Endometrial microvascular endothelial cells (primary cell): Measurements from ENCODE around the gene ATN1. TPM values are rescaled to one million over a fixed set of nuclear protein-coding genes. Genes with fewer than 3 reads are reported as not detected.

Experiments used
- in situ Hi-C: cut with HindIII; loops from 2 replicates; pipeline ENCODE4 v1.10.0; 2017; ENCODE audit warnings: low sequenced_read_pairs, low pct_unique_long_range_greater_than_20kb; ENCODE audit errors: inconsistent ontology term
- total RNA-seq: library from RNA; depleted of rRNA; stranded (reverse); fragments of >200 nt; gene quantifications from one replicate; pipeline ENCODE4 v1.2.3, GENCODE V29; 2015; ENCODE audit errors: inconsistent ontology term

Gene ATN1
- total RNA-seq, 1 donor from 2014 or later = 26.8 TPM

DNA sequence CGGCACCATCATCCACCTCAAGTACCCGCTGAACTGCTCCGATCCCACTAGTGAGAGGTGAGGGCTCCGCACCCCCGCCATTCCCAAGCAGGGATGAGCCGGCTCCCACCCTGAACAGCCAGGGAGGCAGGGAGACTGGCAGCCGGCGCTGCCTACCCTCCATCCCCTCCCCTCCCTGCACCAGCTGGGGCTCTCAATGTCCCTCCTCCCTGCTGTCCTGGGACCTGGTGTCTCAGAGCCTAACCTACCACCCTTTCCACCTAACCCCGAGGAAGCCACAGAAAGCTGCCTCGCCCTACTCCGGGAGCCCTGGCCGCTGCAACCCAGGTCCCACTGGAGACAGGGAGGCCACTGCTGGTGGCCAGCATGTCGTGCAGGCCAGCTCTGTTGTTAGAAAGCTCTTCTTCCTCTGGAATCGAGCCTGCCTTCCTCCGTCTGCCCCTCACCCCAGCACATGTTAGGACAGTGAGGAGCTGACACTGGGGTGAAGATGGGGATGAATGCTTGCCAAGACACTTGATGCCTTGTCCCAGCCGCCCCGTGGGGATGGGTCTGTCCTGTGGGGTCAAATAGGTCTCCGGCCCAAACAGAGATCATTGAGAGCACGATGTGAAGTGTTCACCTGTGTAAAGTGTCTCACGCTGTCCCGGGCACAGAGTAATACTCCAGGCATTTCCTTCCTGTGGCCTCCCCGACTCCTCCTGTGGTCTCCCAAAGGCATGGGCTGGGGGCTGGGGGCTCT, 24.5 kb downstream of the ATN1 start:
- in situ Hi-C loops = no loop called here

DNA sequence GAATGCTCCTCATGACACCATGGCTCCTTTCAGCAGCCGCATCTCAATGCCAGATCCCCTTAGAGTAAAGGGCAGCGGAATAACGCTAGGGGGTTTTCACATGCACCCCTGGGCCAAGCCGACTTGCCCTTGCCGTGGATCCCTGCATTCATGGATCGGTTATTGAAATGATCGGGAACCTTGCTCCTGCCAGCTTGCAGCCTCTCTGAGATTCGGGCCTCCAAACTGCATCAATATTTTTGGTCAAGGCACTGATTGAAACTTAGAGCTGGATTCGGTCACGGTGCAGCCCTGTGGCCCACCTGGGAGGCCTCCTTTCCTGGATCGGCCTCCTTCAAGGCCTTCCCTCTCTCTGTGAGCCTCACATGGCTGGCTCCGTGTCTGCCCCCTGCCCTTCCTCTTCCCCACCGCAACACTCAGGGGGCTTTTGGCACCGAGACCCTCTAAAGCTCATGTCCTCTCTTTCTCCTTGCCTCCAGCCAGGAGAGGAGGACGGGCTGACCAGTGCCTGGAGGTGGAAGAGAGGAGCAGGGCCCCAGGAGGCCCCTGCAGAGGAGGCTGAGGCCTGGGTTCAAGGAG, 25.2 kb downstream of the ATN1 start:
- in situ Hi-C loops = no loop called here

DNA sequence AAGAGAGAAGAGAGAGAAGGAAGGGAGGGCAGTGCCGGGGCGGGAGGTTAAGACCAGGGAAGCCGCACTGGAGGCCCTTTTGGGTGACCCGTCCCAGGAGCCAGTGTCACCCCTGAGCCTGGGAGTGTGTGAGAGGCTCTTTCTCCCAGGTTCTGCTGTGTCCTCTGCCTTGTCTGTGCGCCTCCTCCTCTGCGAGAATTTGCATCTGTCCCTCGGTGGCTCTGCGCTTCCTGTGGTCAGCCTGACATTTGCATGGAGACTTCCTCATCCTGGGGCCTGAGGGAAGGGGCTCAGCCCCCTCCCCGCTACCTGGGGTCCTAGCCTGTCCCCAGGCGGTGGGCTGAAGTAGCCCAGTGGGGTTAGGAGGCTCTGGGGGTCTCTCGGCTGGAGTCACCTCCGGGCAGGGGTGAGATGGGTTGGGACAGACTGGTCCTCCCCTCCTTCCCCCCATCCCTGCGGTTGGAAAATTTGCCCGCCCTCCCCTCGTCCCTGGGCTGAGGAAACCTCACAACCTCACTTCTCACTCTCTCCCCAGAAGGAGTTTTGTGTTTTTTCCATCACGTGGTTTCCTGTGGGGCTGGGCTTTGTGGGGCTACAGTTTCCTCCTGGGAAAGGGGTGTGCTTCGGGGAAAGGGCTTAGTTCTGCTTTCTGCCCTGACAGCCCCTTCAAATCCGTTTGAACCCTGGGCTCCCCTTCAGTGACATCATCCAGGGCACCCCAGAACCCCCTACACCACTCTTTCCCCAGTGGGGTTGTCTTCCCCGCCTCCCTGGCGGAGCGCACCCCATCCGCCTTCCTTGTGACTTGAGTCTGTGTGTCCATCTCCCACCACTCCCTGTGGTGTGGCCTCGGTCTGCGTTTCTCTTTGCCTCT, 25.9 kb downstream of the ATN1 start:
- in situ Hi-C loops = no loop called here

DNA sequence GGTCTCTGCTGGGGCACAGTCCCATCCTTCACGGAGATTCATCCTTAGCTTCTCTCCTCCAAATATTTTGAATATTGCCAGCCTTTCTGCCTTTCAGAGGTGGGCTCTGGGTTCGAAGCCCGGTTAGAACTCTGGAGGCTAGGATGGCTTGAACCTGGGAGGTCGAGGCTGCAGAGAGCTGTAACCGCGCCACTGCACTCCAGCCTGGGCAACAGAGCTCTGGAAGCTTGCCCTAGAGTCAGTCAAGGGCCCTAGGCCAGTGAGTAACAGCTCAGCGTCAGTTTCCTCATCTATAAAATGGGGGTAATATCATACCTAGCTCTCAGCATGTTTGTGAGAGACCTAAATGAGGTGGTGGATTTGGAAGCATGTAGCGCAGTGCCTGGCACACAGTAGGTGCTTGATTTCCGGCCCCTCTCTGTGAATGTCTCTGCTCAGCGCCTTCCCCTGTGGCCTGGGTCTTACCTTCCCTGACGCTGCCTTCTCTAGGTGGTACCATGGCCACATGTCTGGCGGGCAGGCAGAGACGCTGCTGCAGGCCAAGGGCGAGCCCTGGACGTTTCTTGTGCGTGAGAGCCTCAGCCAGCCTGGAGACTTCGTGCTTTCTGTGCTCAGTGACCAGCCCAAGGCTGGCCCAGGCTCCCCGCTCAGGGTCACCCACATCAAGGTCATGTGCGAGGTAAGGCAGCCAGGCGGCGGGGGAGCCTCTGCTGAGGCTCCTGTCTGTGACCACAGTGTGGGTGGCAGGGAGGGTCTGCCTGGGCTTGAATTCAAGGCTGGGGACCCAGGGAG, 26.8 kb downstream of the ATN1 start:
- in situ Hi-C loops = no loop called here

DNA sequence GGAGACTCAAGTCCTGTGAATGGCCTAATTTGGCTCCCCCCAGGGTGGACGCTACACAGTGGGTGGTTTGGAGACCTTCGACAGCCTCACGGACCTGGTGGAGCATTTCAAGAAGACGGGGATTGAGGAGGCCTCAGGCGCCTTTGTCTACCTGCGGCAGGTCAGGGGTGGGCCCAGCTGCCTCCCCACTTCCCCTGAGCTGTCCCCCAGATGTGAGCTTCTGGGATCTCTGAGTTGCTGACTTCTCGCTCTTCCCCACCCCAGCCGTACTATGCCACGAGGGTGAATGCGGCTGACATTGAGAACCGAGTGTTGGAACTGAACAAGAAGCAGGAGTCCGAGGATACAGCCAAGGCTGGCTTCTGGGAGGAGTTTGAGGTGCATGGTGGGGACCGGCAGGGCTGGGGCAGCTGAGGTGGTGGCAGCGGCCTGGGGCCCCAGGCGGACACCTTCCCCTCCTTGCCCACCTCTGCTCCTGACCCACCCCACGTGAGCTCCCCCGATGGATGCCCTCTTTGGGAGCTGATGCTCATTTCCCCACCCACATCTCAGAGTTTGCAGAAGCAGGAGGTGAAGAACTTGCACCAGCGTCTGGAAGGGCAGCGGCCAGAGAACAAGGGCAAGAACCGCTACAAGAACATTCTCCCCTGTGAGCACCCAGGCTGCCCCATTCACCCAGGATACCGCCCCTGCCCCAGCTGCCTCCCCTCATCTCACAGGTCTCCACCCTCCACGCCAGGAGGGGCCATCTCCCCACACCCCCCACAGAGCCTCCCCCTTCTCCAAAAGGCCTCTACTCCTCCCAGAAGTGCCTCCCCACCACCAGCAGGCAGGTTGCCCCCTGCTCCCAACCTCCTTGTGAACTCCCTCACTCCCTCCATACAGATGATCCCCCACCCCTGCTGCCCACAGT, 27.6 kb downstream of the ATN1 start:
- in situ Hi-C loops = no loop called here

DNA sequence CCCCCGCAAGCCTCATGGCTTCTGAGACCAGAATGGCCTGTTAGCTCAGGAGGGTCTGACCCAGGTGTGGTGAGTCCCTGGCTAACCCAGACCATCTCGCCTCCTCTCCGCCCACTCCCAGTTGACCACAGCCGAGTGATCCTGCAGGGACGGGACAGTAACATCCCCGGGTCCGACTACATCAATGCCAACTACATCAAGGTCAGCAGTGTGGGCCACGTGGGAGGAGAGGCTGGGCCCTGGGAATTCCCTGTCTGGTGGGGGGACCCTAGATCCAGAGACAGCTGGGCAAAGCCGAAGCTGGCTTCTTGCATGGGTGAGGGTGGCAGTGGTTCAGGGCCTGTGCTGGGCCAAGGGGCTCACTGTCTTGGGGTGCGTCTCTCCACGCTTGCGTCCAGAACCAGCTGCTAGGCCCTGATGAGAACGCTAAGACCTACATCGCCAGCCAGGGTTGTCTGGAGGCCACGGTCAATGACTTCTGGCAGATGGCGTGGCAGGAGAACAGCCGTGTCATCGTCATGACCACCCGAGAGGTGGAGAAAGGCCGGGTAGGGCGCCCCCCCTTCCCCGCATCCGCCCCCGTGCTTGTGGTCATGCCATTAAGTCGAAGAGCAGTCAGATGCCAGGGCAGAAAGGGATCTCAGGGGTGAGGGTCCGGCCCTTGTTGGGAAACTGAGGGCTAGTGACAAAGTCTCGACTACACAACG, 28.4 kb downstream of the ATN1 start:
- in situ Hi-C loops = no loop called here

DNA sequence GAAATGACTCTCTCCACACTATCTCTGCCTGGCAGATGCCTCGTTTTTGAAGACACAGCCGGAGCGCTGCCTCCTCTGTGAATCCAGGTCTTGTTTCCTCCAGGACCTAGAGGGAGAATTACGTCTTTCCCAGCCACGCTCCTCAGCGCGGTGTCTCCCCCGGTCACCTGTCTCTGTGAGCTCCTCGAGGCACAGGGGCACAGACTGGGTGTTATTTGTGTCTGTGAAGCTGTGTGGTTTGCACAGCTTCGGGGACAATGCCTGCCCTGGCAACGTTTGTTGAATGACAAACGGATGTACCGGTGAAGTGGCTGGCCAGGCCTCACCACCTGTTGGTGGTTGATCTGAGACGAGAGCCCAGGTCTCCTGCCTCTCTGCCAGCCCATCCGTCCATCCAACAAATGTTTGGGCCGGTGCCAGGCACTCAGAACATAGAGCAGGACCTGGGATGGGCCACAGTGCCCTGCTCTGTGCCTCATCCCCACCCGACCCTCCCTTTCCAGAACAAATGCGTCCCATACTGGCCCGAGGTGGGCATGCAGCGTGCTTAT, 29.5 kb downstream of the ATN1 start:
- in situ Hi-C loops = no loop called here

DNA sequence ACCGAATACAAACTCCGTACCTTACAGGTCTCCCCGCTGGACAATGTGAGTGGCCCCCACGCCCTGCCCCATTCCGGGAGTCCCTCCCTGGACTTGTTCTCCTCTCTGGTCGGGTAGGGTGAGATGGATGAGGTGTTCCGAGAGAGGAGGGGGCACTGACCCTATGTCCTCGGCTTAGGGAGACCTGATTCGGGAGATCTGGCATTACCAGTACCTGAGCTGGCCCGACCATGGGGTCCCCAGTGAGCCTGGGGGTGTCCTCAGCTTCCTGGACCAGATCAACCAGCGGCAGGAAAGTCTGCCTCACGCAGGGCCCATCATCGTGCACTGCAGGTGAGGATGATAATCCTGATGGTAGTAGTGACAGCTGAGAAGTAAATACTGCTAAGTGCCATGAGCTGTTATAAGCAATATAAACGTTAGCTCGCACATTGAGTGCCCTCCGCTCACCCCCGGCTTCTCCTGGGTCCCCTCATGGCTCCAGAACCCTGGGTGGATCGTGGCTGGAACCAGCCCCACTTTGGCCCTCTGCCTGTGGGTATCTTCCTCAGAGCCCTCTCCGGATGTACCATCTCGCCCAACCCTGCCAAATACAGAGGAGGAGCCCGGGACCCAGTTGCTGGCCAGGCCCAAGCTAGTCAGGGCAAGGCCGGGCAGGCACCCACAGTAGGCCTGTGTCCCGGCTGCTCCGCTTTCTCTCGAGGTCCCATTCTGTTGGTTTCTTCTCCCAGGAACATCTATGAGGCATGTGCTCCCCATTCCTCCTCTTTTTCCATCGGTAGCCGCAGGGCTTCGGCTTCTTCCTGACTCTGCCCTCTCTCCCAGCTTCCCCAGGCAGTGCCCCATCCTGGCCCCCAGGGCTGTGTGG, 30.2 kb downstream of the ATN1 start:
- in situ Hi-C loops = no loop called here

DNA sequence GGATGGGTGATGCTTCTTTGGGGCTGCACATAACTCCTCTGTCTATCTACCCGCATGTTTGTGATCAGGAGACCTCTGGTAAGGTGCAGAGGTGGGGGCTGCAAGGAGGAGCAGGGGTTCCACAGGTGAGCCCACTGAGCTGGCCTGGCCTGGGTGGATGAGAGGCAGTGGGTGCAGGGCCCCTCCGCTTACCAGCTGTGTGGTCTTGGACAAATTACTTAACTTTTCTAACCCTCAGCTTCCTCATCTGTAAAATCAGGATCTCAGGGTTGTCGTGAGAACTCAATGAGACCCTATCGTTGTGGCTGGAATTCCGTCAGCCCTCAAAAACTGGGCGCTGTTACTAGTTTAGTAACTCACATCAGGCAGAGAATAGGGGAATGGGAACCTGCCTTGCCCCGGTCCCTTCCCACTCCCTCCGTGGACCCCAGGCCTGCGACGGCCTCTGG, 30.9 kb downstream of the ATN1 start:
- in situ Hi-C loops = no loop called here

DNA sequence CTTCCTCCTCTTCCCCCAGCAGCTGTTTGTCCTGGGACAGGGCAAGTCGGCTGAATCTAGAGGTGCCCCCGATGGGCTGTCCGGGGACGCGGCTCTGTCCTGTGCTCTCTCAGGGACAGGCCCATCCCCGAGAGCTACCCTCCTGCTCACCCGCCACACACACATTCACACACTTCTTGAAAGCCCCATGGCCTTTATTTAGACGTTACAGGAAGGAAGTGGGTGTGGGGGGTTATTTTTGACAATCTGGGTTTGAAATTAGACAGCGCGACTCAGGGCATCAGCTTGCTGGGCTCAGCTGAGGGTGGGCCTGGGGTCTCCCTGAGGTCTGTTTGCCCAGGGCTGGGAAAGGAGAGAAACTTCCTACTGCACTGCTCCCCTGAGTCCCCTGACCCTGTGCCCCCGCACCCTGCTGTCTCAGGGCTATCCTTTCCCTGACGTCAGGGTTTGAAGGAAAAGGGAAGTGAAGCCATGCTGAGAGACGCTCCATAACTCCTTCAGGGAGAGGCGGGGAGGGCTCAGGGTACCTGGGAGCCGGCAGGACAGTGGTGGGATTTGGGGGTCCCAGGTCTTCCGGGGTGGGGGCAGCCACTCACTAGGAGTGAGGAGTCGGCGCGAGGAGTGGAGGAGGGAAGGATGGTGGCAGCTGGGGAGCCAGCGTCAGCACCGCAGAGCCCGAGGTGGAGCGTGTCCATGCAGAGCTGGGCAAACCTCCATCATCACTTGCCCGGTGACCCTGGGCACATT, 31.5 kb downstream of the ATN1 start:
- in situ Hi-C loops = no loop called here

DNA sequence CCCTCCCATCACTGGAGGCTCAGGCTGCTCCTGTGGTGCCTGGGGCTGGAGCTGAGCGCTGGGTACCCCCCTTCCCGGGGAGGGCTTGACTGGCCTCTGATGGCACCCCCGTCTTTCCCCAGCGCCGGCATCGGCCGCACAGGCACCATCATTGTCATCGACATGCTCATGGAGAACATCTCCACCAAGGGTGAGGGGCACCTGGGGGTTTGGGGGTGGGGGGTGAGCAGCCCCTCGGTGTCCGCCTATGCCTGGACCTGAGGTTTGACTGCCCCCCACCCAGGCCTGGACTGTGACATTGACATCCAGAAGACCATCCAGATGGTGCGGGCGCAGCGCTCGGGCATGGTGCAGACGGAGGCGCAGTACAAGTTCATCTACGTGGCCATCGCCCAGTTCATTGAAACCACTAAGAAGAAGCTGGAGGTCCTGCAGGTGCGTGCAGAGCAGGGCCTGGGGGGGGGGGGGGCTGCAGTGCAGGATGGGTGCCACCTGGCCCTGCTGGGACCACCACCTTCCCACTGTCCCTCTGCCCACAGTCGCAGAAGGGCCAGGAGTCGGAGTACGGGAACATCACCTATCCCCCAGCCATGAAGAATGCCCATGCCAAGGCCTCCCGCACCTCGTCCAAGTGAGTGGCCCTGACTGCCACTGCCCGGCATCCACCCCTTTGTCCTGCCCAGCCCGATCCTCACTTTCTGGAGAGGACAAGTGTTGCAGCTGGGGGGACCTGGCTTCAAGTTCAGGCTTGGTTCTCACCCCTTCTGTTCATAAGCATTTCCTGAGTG, 32.2 kb downstream of the ATN1 start:
- in situ Hi-C loops = no loop called here

DNA sequence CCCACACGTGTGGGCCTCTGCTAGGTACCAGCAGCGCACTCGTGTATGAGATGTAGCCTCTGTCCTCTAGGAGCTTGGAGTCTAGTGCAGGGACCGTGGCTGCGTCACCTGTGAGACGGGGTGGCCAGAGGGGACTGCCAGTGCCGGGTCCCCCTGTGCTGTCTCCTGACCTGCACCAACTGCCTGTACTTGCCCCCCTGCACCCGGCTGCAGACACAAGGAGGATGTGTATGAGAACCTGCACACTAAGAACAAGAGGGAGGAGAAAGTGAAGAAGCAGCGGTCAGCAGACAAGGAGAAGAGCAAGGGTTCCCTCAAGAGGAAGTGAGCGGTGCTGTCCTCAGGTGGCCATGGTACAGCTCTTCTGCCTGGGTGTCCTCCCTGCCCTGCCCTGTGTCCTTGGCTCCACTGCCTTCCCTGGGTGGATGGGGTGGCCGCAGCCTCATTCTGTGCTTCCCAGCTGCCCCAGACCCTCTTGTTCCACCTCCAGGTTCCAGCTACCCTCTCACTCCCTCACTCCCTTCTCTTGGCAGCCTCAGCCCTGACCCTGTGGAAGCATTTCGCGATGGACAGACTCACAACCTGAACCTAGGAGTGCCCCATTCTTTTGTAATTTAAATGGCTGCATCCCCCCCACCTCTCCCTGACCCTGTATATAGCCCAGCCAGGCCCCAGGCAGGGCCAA, 33.0 kb downstream of the ATN1 start:
- in situ Hi-C loops = no loop called here

DNA sequence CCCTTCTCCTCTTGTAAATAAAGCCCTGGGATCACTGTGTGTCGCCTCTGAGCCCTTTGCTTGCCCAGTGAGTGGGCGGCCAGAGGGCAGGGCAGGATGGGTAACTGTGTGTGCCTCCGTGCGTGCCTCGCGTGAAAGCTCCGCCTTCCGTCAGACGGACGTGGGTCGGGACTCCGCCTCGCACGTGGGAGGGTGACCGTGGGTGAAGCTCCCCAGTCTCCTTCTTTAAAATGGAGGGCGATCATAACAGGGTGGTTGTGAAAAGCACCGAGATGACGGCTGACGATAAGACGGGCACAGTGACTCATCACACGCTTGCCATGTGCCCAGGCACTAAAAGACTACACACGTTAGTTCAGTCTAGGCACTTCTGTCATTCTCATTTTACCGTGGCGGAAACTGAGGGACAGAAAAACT, 33.5 kb downstream of the ATN1 start:
- in situ Hi-C loops = no loop called here

DNA sequence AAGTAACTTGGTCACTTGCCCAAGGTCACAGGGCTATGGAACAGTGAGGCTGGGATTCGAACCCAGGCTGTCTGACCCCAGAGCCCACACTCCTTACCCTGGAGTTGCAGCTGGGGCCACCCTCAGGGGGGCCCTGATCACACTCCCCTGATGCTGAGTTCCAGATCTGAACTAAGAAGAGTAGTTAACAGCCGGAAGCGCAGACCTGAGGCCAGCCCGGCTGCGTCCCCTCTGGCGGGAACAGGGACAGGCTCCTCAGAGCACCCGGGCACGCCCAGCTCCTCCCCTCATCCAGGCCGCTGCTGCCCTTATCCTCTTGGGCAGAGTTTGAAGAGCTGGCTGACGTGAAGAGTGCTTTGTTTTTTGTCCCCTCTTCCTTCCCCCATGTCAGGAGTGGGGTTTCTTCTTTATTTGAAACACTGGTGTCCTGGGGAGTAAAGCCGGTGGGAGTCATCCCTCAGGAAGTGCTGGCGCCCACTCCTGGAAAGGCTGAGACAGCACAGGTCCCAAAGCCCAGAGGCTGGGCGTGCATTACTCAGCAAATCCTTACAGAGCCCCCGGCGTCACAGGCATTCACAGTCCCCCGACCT, 34.0 kb downstream of the ATN1 start:
- in situ Hi-C loops = no loop called here
